Amygdala (tissue), 56 donors: ENCODE data around the gene CEP112.
"Not testable (repeated sequence)": the region's sequence is repeated elsewhere in the genome, so short reads cannot be mapped to it uniquely, and the experiment has no call there.

Experiments used
- DNase-seq, 56 donors: peaks; one replicate each; lab custom pipeline; 2025; lab: John Stamatoyannopoulos, UW

The CEP112 gene

GRCh38 chr17:66165537-66166123, 26.3 kb downstream of the CEP112 start:
- peak in 4 of 56 donors; percentile 0 to 15 (median 1) for DNase-seq

DNA sequence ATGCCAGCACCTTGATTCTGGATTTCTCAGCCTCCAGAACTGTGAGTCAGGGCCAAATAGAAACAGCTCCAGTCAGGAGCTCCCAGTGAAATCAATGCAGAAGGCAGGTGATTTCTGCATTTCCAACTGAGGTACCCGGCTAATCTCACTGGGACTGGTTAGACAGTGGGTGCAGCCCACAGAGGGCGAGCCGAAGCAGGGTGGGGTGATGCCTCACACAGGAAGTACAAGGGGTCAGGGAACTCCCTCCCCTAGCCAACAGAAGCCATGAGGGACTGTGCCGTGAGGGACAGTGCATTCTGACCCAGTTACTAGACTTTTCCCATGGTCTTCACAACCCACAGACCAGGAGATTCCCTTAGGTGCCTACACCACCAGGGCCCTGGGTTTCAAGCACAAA, 36.9 kb downstream of the CEP112 start:
- DNase-seq: not testable (repeated sequence)

- DNase-seq: no peak
Observed at GRCh38 chr17:66152756-66153155, 39.2 kb downstream of the CEP112 start.

GRCh38 chr17:66150708-66151107, 41.2 kb downstream of the CEP112 start:
- no peak for DNase-seq

DNA sequence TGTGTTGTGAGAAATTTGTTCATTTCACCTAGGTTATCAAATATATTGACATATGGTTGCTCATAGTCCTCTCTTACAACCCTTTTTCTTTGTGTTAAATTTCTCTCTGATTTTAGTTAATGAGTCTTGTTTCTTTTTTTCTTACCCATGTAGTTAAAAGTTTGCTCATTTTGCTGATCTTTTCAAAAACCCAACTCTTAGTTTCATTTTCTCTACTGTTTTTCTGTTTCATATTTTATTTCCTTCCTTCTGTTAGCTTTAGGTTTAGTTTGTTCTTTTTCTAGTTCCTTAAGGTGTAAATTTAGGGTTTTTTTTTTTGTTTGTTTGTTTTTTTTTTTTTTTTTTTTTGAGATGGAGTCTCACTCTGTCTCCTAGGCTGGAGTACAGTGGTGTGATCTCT, 42.4 kb downstream of the CEP112 start:
- DNase-seq: no peak

DNA sequence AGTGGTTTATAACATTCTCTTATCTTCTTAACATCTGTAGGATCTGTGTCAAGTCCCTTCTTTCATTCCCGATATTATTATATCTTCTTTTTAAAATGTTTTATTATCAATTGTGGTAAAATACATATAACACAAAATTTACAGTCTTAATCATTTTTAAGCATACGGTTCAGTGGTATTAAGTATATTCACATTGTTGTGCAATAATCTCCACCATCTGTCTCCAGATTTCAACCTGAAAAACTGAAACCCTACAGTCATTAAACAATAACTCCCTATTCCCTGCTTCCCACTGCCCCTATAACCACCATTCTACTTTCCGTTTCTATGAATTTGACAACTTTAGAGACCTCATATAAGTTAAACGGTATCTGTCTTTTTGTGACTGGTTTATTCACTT, 45.5 kb downstream of the CEP112 start:
- DNase-seq: no peak

- DNase-seq: no peak
Observed at GRCh38 chr17:66143657-66144282, 48.2 kb downstream of the CEP112 start.

GRCh38 chr17:66142428-66142827, 49.5 kb downstream of the CEP112 start:
- no peak for DNase-seq

DNA sequence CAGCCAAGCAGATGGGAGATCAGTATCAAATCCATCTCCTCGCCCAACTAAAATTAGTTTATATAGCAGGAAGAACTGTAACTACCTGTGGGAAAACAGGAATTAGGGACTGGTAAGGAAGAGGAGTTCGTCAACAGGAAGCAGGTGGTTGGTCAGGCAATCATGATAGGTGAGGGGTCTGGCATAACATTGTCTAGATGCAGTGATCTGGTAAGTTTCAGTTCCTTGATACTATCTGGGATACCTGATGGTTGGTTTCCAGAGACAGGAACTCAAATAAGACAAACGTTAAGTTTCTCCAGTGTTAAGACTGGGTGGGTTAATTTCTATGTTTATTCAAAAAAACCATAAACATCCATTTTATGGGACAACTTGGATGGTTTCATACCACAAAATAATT, 53.8 kb downstream of the CEP112 start:
- no peak for DNase-seq

GRCh38 chr17:66135896-66136295, 56.0 kb downstream of the CEP112 start:
- no peak for DNase-seq

- no peak for DNase-seq
Observed at GRCh38 chr17:66135219-66135618, 56.7 kb downstream of the CEP112 start.

- DNase-seq: no peak
Observed at GRCh38 chr17:66129759-66130158, 62.2 kb downstream of the CEP112 start.

GRCh38 chr17:66126231-66126630, 65.7 kb downstream of the CEP112 start:
- no peak for DNase-seq

- peak in 1 of 56 donors; percentile 1 for DNase-seq
Observed at GRCh38 chr17:66123163-66123562, 68.8 kb downstream of the CEP112 start.

DNA sequence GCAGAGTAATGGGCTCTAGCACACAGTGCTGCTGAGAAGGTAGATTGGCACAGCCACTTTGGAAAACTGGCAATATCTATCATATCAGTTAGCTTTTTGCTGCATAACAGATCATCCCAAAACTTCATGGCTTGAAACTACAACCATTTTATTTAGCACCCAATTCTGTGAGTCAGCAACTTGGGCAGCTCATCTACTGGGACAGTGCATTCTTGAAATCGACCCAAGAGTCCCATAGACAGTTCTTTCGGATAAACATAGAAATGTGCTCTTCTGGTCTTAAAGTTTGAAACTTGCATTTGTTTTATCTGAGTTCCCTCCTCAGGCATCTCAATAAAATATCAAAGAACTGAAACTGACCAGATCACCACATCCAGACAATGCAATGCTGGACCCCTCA, 76.7 kb downstream of the CEP112 start:
- DNase-seq: no peak

DNA sequence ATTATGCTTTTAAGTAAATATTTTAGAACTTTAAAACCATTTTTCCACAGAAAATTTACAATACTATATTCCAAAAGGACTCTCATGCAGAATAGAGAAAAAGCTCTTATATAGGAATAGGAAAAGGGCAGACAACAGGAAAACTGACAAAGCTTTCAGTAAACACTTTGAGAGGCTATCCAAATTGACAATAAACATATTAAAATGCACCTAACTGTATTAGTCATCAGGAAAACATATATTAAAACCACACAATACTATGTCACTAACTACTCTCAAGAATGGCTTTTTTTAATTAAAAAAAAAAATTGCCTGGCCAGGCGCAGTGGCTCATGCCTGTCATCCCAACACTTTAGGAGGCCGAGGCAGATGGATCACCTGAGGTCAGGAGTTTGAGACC, 77.3 kb downstream of the CEP112 start:
- DNase-seq: no peak

GRCh38 chr17:66107731-66108130, 84.2 kb downstream of the CEP112 start:
- DNase-seq: no peak

- no peak for DNase-seq
Observed at GRCh38 chr17:66098040-66098439, 93.9 kb downstream of the CEP112 start.

DNA sequence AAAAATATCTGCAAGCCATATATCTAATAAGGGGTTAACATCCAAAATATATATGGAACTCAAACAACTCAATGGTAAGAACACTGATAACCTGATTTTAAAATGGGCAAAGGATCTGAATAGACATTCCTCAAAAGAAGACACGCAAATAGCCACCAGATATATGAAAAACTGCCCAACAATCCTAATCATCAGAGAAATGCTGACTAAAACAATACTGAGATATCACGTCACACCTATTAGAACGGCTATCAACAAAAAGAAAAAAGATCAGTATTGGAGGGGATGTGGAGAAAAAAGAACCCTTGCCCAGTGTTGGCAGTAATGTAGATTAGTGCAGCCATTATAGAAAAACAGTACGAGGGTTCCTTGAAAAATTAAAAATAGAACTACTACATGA, 97.2 kb downstream of the CEP112 start:
- no peak for DNase-seq

DNA sequence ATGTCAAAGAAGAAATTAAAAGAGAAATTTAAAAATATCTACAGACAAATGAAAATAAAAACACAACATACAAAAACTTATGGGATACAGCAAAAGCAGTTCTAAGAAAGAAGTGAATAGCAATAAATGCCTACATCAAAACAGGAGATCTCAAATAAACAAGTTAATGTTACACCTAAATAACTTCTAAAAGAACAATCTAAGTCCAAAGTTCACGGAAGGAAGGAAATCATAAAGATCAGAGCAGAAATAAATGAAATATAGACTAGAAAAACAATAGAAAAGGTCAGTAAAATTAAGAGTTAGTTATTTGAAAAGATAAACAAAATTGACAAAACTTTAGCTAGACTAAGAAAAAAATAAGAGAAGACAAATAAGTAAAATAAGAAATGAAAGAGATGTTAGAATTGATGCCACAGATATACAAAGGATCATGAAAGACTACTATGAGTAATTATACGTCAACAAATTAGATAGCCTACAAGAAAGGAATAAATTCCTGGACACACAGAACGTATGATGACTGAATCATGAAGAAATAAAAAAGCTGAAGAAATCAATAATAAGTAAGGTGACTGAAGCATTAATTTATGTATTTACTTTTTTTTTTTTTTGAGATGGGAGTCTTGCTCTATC, 100.4 kb downstream of the CEP112 start:
- DNase-seq: no peak

- DNase-seq: no peak
Observed at GRCh38 chr17:66089764-66090163, 102.2 kb downstream of the CEP112 start.

GRCh38 chr17:66088173-66088572, 103.8 kb downstream of the CEP112 start:
- DNase-seq: no peak
